Stomach (tissue), 9 donors: ENCODE data around the gene DMRT1. TPM values are rescaled to one million over a fixed set of nuclear protein-coding genes. Genes with fewer than 3 reads are reported as not detected.
"Not testable (repeated sequence)": the region's sequence is repeated elsewhere in the genome, so short reads cannot be mapped to it uniquely, and the experiment has no call there.

Experiments
- DNase-seq, 2 donors: peaks; one replicate each; pipeline versions ENCODE4 v3.0.0 to v3.0.0-alpha.2; 2013 to 2019
- H3K27ac ChIP-seq, 5 donors: fragments of 200-600 bp in 4 of 5; sonication (generic) in 4 of 5; one replicate each; pipeline ENCODE4 v1.5.1; 2013 to 2019; ENCODE audit warnings: mild to moderate bottlenecking in 1 of 5, moderate library complexity in 1 of 5
- H3K27me3 ChIP-seq, 3 donors: fragments of 200-600 bp; sonication (generic); one replicate each; pipeline ENCODE4 v1.5.1; 2017 to 2019; ENCODE audit warnings: mixed run types in 1 of 3
- H3K36me3 ChIP-seq, 4 donors: fragments of 200-600 bp; sonication (generic); 1 replicate in 3 of 4; 2 replicates in 1 of 4; pipeline ENCODE4 v1.5.1; 2016 to 2019
- H3K4me1 ChIP-seq, 4 donors: fragments of 200-600 bp; sonication (generic); one replicate each; pipeline ENCODE4 v1.5.1; 2016 to 2019
- H3K4me3 ChIP-seq, 4 donors: fragments of 200-600 bp; sonication (generic) in 3 of 4; one replicate each; pipeline ENCODE4 v1.5.1; 2016 to 2019; ENCODE audit warnings: mild to moderate bottlenecking in 1 of 4
- H3K9me3 ChIP-seq, 4 donors: fragments of 200-600 bp; sonication (generic); one replicate each; pipeline ENCODE4 v1.5.1; 2016 to 2019
- CTCF ChIP-seq, 7 experiments: fragments of 450-650 bp in 4 of 7; fragments of 200-600 bp in 3 of 7; sonication (generic) in 3 of 7; IDR thresholded peaks; one replicate each; pipeline ENCODE4 v1.5.1; 2016 to 2019; ENCODE audit warnings: antibody characterized with exemption in 7 of 7, control low read depth in 2 of 7, mild to moderate bottlenecking in 1 of 7
- EP300 ChIP-seq: sonication (generic); formaldehyde crosslinking; IDR thresholded peaks from one replicate; pipeline ENCODE4 v1.6.1; 2017; ENCODE audit warnings: antibody characterized with exemption
- POLR2A ChIP-seq, 4 donors: fragments of 450-650 bp; IDR thresholded peaks; one replicate each; pipeline ENCODE4 v1.6.1; 2016; ENCODE audit warnings: antibody characterized with exemption in 4 of 4, control low read depth in 2 of 4, mild to moderate bottlenecking in 1 of 4, moderate library complexity in 1 of 4
- POLR2AphosphoS5 ChIP-seq, 3 donors: sonication (generic); formaldehyde crosslinking; IDR thresholded peaks; one replicate each; pipeline ENCODE4 v1.6.1; 2016; ENCODE audit warnings: antibody characterized with exemption in 3 of 3
- WGBS, 5 donors: extraction: QIAGEN DNeasy Blood & Tissue Kit in 3 of 5; methylation state at CpG; one replicate each; pipeline versions ENCODE4 v1.1.5 to v1.1.7; 2013 to 2018; 5-methylcytosine and 5-hydroxymethylcytosine counted together
- intact Hi-C: fragments of 100-400 bp; cut with DNase I; formaldehyde crosslinking; loops from one replicate; pipeline ENCODE4 v1.15.1; 2023; ENCODE audit warnings: low total_unique reads
- polyA plus RNA-seq, 3 donors: library from polyadenylated mRNA; stranded (reverse); fragments of 200-250 nt; gene quantifications; one replicate each; pipeline ENCODE4 v1.2.3, GENCODE V29; 2013
- total RNA-seq, 5 donors: library from RNA; depleted of rRNA; stranded (reverse); fragments of >200 nt; gene quantifications; one replicate each; pipeline versions ENCODE4 v1.1.0 to v1.2.3, GENCODE V29; 2014 to 2016
- donor health status: healthy with polysubstance abuse.
- donor health status: Bipolar disorder and iron deficiency.
- donor health status: healthy.

Gene DMRT1
- total and polyA plus RNA-seq, 8 donors: not detected

- Histone ChIP-seq H3K27ac (no peak overlapping the region), H3K27me3 (peaks cover 22 to 100% (median 72%) of the 10 kb centered on the region in 3 donors), H3K9me3 (no peaks in the 10 kb centered on the region)
Observed at GRCh38 chr9:982394-983230, 141.1 kb downstream of the DMRT1 start.

DNA sequence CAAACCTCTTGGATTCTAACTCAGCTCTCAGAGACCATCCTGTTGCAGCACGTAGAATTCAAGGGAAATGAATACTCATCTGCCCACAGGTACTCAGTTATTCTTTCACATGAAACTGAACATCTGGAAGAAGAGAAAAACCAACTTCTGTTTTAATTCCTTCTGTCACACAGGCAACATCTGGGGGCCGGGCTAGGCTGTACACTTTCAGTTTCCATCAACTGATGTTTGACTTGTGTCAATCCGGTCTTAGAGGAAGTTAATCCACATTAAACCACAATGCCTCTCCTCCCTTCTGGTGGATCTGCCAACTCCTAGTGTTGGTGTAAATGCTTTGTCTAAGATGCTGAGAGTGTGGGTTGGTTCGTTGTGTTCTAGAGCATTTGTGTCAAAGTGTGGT is 152.5 kb downstream of the DMRT1 start:
- Histone ChIP-seq H3K36me3 (no peaks in the 10 kb centered on the region), H3K9me3 (peaks cover 0 to 7% (median 0%) of the 10 kb centered on the region in 4 donors), H3K27ac (no peak overlapping the region), H3K27me3 (peaks cover 0 to 30% (median 10%) of the 10 kb centered on the region in 3 donors), H3K4me3 (no peak overlapping the region), H3K4me1 (peaks cover 0 to 6% (median 1%) of the 10 kb centered on the region in 4 donors)
- intact Hi-C loops: no loop called here
- WGBS, 5 donors: 55 to 70% (median 58%) methylated on average over 4 of the region's 4 CpGs
- TF ChIP-seq POLR2AphosphoS5 (IDR thresholded peaks at IDR 0.05) (no peak), CTCF (IDR thresholded peaks at IDR 0.05) (no peak), POLR2A (IDR thresholded peaks at IDR 0.05) (no peak), EP300 (no peak)
- DNase-seq: no peak

More at GRCh38 chr9:982394-983230, 141.1 kb downstream of the DMRT1 start:
- intact Hi-C loops: no loop called here
- DNase-seq: no peak
- Histone ChIP-seq H3K4me3 (no peak overlapping the region), H3K4me1 (peaks cover 0 to under 1% (median 0%) of the 10 kb centered on the region in 4 donors), H3K36me3 (no peaks in the 10 kb centered on the region)
- TF ChIP-seq POLR2AphosphoS5 (IDR thresholded peaks at IDR 0.05) (no peak), POLR2A (IDR thresholded peaks at IDR 0.05) (no peak), EP300 (no peak), CTCF (IDR thresholded peaks at IDR 0.05) (no peak)
- 40 to 47% (median 42%) methylated on average over 15 of the region's 15 CpGs for WGBS, 5 donors

GRCh38 chr9:995192-995591 is 153.7 kb downstream of the DMRT1 start:
- Histone ChIP-seq H3K27me3 (peaks cover 0 to 18% (median 7%) of the 10 kb centered on the region in 3 donors), H3K4me3 (no peak overlapping the region), H3K36me3 (no peaks in the 10 kb centered on the region), H3K27ac (no peak overlapping the region), H3K9me3 (peaks cover 0 to 7% (median 0%) of the 10 kb centered on the region in 4 donors), H3K4me1 (peaks cover 0 to 12% (median 3%) of the 10 kb centered on the region in 4 donors)
- intact Hi-C loops: no loop called here
- DNase-seq: no peak
- no peak for TF ChIP-seq CTCF (IDR thresholded peaks at IDR 0.05)
- no peak for TF ChIP-seq POLR2AphosphoS5 (IDR thresholded peaks at IDR 0.05)
- TF ChIP-seq POLR2A (IDR thresholded peaks at IDR 0.05): no peak
- TF ChIP-seq EP300: no peak
- 80 to 90% (median 89%) methylated on average over 4 of the region's 4 CpGs for WGBS, 5 donors

DNA sequence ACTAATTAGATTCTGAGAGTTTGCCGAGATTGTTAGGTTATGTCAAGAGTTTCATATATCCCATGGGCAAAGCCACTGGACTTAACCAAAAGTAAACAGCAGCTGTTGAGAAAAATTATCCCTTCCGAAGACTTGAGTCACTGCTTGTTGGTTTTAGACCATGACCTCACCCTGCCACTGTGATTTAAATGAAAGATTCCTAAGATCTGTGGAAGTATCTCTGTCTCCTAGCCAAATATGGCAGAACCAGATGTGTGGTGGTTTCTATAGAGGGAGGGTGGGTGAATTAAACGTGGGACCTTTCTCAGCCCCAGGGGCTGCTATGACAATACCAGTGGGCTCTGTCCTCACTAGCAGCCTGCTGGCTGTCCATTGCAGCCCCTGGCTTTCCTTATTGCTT is 154.3 kb downstream of the DMRT1 start:
- H3K27me3 ChIP-seq: peaks cover 0 to 12% (median under 1%) of the 10 kb centered on the region in 3 donors
- TF ChIP-seq CTCF (IDR thresholded peaks at IDR 0.05) (no peak), POLR2A (IDR thresholded peaks at IDR 0.05) (no peak), POLR2AphosphoS5 (IDR thresholded peaks at IDR 0.05) (no peak), EP300 (no peak)
- H3K9me3 ChIP-seq: peaks cover 0 to 7% (median 0%) of the 10 kb centered on the region in 4 donors
- WGBS, 5 donors: 10 to 26% (median 18%) methylated on average over 3 of the region's 3 CpGs
- intact Hi-C loops: no loop called here
- H3K4me1 ChIP-seq: peaks cover 0 to 12% (median 3%) of the 10 kb centered on the region in 4 donors
- H3K36me3 ChIP-seq: no peaks in the 10 kb centered on the region
- no peak overlapping the region for H3K4me3 ChIP-seq
- no peak for DNase-seq
- no peak overlapping the region for H3K27ac ChIP-seq

GRCh38 chr9:998299-999110 is 157.0 kb downstream of the DMRT1 start:
- peaks cover 0 to 12% (median 3%) of the 10 kb centered on the region in 4 donors for H3K4me1 ChIP-seq
- H3K27me3 ChIP-seq, DNase-seq, H3K9me3 ChIP-seq, H3K36me3 ChIP-seq, H3K27ac ChIP-seq, H3K4me3 ChIP-seq, intact Hi-C loops: not testable (repeated sequence)
- 79 to 83% (median 81%) methylated on average over 17 to 27 of the region's 55 CpGs for WGBS, 5 donors
